Progenitor cell of endocrine pancreas (in vitro differentiated cells): ENCODE results near the gene MYLK2. TPM values are rescaled to one million over a fixed set of nuclear protein-coding genes. Genes with fewer than 3 reads are reported as not detected.

ENCODE experiments used
- DNase-seq: peaks from one replicate; pipeline ENCODE4 v3.0.0; 2021; ENCODE audit warnings: low spot score; ENCODE audit not compliant: unreplicated experiment
- H3K27ac Mint-ChIP-seq: 2 replicates; pipeline ENCODE4 v1.8.0; 2021; ENCODE audit warnings: mild to moderate bottlenecking, moderate library complexity, mixed read lengths
- H3K27me3 Mint-ChIP-seq: 2 replicates; pipeline ENCODE4 v1.8.0; 2021; ENCODE audit warnings: mixed read lengths
- H3K36me3 Mint-ChIP-seq: 2 replicates; pipeline ENCODE4 v1.8.0; 2022; ENCODE audit warnings: mixed read lengths; ENCODE audit not compliant: insufficient read depth
- H3K4me1 Mint-ChIP-seq: 2 replicates; pipeline ENCODE4 v1.8.0; 2021; ENCODE audit warnings: low read depth, mixed read lengths
- H3K4me3 Mint-ChIP-seq: 2 replicates; pipeline ENCODE4 v1.8.0; 2021; ENCODE audit warnings: low read depth, mild to moderate bottlenecking, moderate library complexity, mixed read lengths
- H3K9me3 Mint-ChIP-seq: 2 replicates; pipeline ENCODE4 v1.8.0; 2021; ENCODE audit warnings: low read depth, mixed read lengths
- long read RNA-seq: library from polyadenylated mRNA; unstranded; transcript quantifications from one replicate; pipeline ENCODE4 v2.0.0, GENCODE V29; 2020
- total RNA-seq: library from RNA; stranded (reverse); gene quantifications from 2 replicates; pipeline ENCODE4 v1.2.1, GENCODE V29; 2021
- TF ChIP-seq, protein P1 (sequence below): fragments of 200-600 bp; sonication (generic); IDR thresholded peaks from one replicate; pipeline ENCODE4 v1.5.0; 2021; ENCODE audit warnings: antibody characterized with exemption, mild to moderate bottlenecking; ENCODE audit not compliant: unreplicated experiment

MYLK2 gene
- total RNA-seq, result 0.38 and 0.42 TPM in 2 replicates
- long read RNA-seq, result 0 reads

GRCh38 chr20:31819083-31819784, at the start of gene MYLK2:
Gene MYLK2 (plus strand): TSS chr20:31819356. CDS start chr20:31819581, 225 bp downstream.
- Mint-ChIP-seq H3K27ac (no peak within 1 kb of the TSS), H3K27me3 (peaks cover 12% of the 10 kb centered on the region), H3K4me3 (no peak within 1 kb of the TSS), H3K4me1 (no peaks in the 10 kb centered on the region), H3K9me3 (no peaks in the 10 kb centered on the region), H3K36me3 (no peaks in the 10 kb centered on the region)
- DNase-seq, result no peak
- TF ChIP-seq, protein P1, sequence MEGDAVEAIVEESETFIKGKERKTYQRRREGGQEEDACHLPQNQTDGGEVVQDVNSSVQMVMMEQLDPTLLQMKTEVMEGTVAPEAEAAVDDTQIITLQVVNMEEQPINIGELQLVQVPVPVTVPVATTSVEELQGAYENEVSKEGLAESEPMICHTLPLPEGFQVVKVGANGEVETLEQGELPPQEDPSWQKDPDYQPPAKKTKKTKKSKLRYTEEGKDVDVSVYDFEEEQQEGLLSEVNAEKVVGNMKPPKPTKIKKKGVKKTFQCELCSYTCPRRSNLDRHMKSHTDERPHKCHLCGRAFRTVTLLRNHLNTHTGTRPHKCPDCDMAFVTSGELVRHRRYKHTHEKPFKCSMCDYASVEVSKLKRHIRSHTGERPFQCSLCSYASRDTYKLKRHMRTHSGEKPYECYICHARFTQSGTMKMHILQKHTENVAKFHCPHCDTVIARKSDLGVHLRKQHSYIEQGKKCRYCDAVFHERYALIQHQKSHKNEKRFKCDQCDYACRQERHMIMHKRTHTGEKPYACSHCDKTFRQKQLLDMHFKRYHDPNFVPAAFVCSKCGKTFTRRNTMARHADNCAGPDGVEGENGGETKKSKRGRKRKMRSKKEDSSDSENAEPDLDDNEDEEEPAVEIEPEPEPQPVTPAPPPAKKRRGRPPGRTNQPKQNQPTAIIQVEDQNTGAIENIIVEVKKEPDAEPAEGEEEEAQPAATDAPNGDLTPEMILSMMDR, result no peak

GRCh38 chr20:31769681-31770080, 49.5 kb upstream of the MYLK2 start:
- no peak overlapping the region for H3K27ac Mint-ChIP-seq

DNA sequence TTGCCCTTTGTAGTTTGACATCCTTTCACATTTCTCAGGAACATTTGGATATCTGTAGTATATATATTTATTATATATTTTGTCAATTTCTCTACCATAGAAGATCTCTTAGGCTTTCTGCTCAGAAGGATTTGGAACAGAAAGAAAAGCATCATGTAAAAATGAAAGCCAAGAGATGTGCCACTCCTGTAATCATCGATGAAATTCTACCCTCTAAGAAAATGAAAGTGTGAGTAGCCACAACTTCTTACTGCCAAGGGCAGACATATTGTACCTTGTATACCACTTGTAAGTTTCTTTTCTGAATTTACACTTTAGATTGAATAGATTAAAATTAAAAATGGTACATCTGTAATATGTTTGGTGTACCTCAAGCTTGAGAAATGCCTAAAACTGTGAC, 48.9 kb upstream of the MYLK2 start:
- no peaks in the 10 kb centered on the region for H3K4me1 Mint-ChIP-seq
- no peaks in the 10 kb centered on the region for H3K27me3 Mint-ChIP-seq
- DNase-seq, result no peak
- no peak overlapping the region for H3K4me3 Mint-ChIP-seq
- H3K27ac Mint-ChIP-seq, result no peak overlapping the region
- TF ChIP-seq, protein P1, result no peak
- peaks cover 32% of the 10 kb centered on the region for H3K36me3 Mint-ChIP-seq
- no peaks in the 10 kb centered on the region for H3K9me3 Mint-ChIP-seq

More at GRCh38 chr20:31769681-31770080, 49.5 kb upstream of the MYLK2 start:
- Mint-ChIP-seq H3K4me1 (no peaks in the 10 kb centered on the region), H3K27me3 (no peaks in the 10 kb centered on the region), H3K36me3 (peaks cover 32% of the 10 kb centered on the region), H3K4me3 (no peak overlapping the region), H3K9me3 (no peaks in the 10 kb centered on the region)
- no peak for DNase-seq
- TF ChIP-seq, protein P1, result no peak

DNA sequence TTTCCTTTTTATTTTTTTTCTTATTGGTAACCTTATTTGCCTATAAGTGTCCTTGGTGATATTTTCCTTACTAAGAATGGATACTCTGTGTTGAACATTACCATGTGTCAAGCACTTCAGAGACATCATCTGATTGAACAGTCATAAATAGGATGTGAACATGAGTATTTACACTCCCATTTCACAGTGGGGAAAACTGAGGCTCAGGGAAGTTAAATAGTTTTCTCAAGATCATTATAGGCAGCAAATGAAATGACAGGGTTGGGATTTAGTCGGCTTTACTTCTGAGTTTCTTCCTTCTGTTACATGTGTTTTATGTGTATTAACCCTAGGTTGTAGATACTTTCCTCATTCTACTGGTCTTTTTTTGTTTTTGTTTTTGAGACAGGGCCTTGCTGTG, 44.7 kb upstream of the MYLK2 start:
- H3K27ac Mint-ChIP-seq, result no peak overlapping the region

DNA sequence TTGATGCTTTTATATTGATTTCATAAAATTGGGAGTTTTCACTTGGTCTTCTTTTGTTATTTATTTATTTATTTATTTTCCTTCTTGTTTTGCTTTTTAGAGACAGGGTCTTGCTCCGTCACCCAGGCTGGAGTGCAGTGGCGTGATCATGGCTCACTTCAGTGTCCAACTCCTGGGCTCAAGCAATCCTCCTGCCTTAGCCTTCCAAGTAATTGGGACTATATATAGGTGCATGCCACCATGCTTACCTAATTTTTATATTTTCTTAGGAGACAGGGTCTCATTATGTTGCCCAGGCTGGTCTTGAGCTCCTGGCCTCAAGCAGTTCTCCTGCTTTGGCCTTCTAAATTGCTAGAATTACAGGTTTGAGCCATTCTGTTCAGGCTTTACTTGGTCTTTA, 38.3 kb upstream of the MYLK2 start:
- DNase-seq, result no peak
- Mint-ChIP-seq H3K36me3 (peaks cover 31% of the 10 kb centered on the region), H3K9me3 (no peaks in the 10 kb centered on the region), H3K4me3 (no peak overlapping the region), H3K4me1 (no peaks in the 10 kb centered on the region), H3K27ac (no peak overlapping the region), H3K27me3 (no peaks in the 10 kb centered on the region)
- TF ChIP-seq, protein P1, result no peak

More for the DNA sequence above, 44.7 kb upstream of the MYLK2 start:
- Mint-ChIP-seq H3K36me3 (peaks cover 44% of the 10 kb centered on the region), H3K27me3 (no peaks in the 10 kb centered on the region), H3K4me3 (no peak overlapping the region), H3K9me3 (no peaks in the 10 kb centered on the region), H3K4me1 (no peaks in the 10 kb centered on the region)
- DNase-seq, result no peak
- TF ChIP-seq, protein P1, result no peak
